NCI-H345 (cell line): ENCODE results near the gene CCL15.
"Not testable (repeated sequence)": the region's sequence is repeated elsewhere in the genome, so short reads cannot be mapped to it uniquely, and the experiment has no call there.

Experiments used
- DNase-seq: peaks from one replicate; lab custom pipeline; 2025; lab: John Stamatoyannopoulos, UW

The CCL15 gene

GRCh38 chr17:36001110-36001771 lies at the start of gene CCL15:
CCL15 (minus strand) TSS chr17:36001553; CDS start chr17:36001492, 61 bp downstream.
- DNase-seq: no peak

- DNase-seq: no peak
These were observed 48.3 kb upstream of the CCL15 start for GRCh38 chr17:36049643-36050042.

DNA sequence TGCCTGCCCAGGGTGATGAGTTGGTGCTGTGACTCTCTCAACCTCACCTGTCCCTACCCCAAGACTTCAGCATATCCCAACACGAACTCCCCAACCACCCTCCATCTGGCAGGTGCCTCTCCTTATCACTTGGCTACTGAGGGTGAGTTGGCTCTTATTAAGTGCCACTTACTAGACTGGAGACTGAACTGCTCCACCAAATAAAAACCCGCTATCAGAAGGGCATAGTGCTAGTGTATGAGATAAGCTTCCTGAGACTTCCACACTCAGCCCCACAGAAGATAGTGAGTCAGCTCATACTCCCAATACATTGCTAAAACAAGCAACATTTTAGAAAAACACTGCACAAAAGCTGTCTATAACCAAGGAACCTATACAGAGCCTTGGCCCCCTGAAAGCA lies 46.7 kb upstream of the CCL15 start:
- no peak for DNase-seq

GRCh38 chr17:36036235-36036634 lies 34.9 kb upstream of the CCL15 start:
- no peak for DNase-seq

DNA sequence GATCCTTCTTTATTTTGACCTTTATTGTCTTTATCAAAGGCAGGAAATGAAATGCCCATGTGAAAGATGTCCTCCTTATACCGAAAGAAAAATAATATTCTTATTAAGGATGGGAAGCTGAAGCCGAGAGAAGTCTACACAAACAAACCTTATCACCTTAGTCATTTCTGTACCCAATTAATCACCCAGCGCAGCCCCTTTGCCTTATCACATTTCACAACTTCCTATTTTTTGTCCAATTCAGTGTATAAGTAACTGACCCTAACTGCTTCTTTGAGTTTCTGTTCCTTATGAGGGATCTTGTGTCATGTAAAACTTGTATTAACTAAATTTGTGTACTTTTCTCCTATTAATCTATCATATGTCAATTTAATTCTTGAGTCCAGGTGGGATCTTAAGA lies 32.8 kb upstream of the CCL15 start:
- DNase-seq: no peak

DNA sequence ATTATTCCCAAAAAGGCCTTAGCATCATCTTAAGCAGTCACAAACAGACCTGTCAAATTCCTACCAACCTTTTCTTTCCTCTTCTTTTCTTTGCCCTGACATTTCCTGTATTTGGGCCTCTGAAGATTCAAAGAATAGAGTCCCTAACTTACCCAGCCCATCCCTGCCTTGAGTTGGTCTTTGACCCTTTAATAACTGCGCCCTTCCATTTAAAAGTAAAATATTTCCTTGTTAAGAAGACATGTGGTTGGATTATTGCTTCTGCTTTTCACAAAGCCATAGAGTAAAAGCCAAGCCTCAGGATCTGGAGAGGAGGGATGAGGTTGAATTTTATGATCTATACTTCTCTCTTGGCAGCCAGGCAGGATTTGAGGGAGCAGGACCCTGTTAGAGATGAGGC lies 29.6 kb upstream of the CCL15 start:
- DNase-seq: no peak

DNA sequence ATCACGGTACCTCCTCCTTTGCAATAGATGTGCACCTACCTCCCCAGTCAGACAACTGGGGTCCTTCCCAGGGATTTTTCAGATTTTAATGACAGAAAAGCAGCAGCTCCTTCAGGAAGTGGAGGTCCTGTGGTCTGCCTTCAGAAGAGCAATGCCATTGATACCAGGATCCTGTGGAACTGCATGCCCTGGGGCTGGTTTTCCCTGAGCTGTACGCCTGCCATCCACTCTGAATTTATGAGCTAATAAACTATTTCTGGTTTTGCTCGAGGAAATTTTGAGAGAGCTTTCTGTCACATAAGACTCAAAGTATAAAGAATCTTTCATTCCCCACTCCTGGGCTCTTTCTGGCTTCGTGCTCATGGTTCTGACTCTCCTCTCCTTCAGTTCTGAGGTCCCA lies 26.4 kb upstream of the CCL15 start:
- DNase-seq: no peak

GRCh38 chr17:36024106-36024869 lies 22.9 kb upstream of the CCL15 start:
- no peak for DNase-seq

GRCh38 chr17:36019423-36019822 lies 18.1 kb upstream of the CCL15 start:
- no peak for DNase-seq

GRCh38 chr17:36017799-36018198 lies 16.4 kb upstream of the CCL15 start, which contains the start of gene CCL23:
CCL23 (minus strand) TSS chr17:36017972; CDS start chr17:36017897, 75 bp downstream.
- DNase-seq: no peak

- no peak for DNase-seq
These were observed 15.2 kb upstream of the CCL15 start for GRCh38 chr17:36016555-36016954.

- not testable (repeated sequence) for DNase-seq
These were observed 14.5 kb upstream of the CCL15 start for GRCh38 chr17:36015895-36016294.

DNA sequence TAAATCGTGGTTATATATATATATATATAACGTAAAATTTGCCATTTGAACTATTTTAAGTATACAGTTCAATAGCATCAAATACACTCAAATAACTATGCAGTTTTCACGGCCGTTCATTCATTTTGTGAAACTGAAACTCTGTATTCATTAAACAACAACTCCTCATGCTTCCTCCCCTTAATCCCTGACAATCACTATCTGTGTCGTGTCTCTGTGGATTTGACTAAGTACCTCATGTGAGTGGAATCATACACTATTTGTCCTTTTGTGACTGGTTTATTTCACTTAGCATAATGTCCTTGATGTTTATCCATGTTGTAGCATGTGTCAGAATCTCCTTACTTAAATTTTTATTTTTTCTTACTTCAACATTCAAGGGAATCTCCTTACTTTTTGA lies 13.6 kb upstream of the CCL15 start:
- no peak for DNase-seq

DNA sequence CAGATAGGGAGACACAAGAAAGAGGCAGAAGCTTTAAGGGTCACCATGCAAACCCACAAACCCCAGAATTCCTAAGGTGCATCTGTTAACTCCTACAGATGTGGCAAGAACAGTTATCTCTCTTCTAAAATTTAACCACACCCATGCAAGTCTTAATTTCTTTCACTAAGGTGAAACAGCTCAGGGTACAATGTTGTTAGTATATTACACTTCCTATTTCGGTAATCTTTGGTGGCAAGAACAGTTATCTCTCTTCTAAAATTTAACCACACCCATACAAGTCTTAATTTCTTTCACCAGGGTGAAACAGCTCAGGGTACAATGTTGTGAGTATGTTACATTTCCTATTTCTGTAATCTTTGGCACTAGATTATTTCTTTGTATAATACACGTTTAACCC lies 9.8 kb upstream of the CCL15 start:
- DNase-seq: no peak

DNA sequence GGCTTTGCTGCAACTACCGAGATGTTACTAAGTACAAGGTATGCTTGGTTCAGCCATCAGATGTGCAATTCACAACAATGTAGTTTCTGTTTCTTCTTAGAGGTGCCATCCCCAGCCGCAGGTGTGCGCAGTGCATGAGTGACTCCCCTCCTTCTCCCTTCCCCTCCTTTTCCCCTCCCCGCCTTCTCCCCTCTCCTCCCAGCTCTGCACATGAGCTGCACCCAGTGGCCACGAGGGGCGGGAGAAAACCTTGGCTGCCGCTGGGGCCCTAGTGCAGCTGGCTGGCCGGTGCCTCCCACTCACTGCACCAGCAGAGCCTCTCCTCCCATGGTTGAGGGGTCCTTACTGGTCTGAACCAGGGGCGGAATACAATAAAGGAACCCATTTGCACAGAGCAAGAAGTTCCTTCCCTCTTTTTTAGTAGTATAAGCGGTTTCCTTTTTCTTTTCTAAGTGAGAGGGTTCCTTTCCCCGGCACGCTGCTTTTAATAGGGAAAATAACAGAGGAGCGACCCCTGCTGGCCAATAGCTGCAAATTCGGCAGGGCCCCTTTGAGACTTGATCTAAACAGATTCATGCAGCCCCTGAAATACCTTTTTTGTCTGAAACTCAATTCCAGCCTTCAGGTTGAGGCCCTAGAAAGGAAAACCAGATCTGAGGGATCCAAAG lies 7.8 kb upstream of the CCL15 start:
- no peak for DNase-seq

GRCh38 chr17:36004594-36005108 lies 3.3 kb upstream of the CCL15 start:
- DNase-seq: no peak

DNA sequence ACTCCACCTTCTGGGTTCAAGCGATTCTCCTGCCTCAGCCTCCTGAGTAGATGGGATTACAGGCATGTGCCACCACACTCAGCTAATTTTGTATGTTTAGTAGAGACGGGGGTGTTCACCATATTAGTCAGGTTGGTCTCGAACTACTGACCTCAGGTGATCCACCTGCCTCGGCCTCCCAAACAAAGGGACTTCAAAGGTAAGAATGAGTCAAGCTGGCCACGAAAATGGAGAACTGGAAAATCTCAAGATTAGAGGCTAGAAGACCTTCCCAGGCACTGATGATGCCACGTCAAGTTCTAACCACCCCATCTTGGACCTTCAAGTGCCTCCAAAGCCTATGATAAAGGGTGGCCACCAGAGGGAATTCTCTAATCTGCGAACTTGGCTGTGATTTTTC lies 1.3 kb upstream of the CCL15 start:
- DNase-seq: no peak

GRCh38 chr17:36001862-36002603 lies 680 bp upstream of the CCL15 start:
- DNase-seq: no peak

GRCh38 chr17:36000732-36001109 lies 632 bp downstream of the CCL15 start:
- no peak for DNase-seq

- DNase-seq: no peak
These were observed 2.6 kb downstream of the CCL15 start for GRCh38 chr17:35998756-35999155.

DNA sequence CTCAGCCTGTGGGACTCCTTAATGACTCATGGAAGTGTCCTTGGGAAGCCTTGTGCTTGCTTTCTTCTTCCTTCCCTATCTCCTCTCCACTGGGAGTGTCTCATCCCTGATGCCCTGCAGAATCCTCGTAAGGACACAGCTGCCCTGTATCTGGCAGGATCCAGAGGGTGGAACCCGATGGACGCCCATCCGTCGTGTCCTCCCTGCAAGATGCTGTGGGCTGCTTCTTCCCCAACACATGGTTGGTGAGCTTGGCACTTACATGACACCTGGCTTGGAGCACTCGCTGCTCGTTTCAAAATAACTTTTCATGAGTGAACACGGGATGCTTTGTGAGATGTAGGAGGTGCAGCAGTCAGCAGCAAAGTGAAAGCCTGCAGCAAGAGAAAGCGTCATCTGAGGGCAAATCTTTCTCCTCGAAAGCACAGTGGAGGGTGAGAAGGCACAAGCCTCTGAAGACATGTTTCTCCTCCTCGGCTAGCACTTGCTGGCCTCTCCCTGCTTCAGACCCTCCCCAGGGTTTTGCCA lies 3.3 kb downstream of the CCL15 start:
- no peak for DNase-seq

GRCh38 chr17:35995346-35995745 lies 6.0 kb downstream of the CCL15 start:
- not testable (repeated sequence) for DNase-seq
